HG02840 (cell line): Measurements from ENCODE around the gene MYO7B.

Experiments used
- ATAC-seq: cut with Tn5 transposase; IDR thresholded peaks from one replicate; pipeline ENCODE4 v1.9.1; 2021; ENCODE audit warnings: mild to moderate bottlenecking, moderate library complexity, moderate number of reproducible peaks; ENCODE audit not compliant: unreplicated experiment, low FRiP score

Gene MYO7B

DNA sequence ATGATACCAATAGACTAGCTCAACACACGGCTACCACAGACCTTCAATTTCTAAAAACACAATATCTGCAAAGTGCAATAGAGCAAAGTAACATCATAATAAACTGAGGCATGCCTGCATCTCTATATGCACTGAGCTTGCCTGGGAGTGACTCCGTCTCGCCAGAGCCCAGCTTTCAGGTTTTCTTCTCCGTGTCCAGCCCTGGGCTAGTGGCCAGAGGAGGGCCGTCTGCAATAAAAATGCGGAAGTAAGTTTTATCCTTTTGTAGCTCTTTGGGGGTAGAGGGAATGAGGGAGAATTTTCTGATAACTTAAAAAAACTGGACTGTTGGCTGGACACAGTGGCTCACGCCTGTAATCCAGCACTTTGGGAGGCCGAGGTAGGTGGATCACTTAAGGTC lies 69.5 kb downstream of the MYO7B start:
- ATAC-seq: no peak

GRCh38 chr2:127605691-127606263 lies 70.3 kb downstream of the MYO7B start:
- ATAC-seq: no peak

DNA sequence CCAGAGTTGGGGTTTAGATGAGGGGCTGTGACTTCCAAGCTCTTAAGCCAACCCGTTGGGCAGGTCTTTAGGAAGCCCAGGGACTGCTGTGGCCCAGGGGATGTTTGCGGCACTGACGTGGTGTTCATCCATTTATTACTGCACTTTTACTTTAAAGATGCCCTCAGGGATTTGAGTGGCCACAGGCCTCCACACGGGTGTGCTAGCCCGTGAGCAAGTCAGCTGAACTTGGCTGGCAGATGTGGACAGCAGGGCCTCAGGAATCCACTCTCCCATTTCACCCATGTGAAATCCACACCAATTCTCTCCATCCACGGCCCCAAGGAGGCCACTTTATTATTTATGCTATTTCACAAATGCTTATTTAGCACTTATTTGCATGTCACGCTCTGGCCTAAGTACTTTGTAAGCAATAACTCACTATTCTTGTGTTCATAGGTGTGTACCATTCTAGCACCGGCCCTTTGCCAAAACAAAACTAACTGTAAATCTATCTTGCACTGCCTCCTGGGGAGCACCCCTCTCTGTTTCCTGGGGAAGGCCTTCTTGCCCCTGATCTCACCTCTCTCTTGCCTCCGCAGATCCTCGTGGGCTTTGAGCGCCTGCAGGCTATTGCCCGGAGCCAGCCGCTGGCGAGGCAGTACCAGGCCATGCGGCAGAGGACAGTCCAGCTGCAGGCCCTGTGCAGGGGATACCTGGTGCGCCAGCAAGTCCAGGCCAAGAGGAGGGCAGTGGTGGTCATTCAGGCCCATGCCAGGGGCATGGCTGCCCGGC lies 71.3 kb downstream of the MYO7B start:
- no peak for ATAC-seq

- ATAC-seq: no peak
These were observed 72.0 kb downstream of the MYO7B start for GRCh38 chr2:127607399-127607908.

DNA sequence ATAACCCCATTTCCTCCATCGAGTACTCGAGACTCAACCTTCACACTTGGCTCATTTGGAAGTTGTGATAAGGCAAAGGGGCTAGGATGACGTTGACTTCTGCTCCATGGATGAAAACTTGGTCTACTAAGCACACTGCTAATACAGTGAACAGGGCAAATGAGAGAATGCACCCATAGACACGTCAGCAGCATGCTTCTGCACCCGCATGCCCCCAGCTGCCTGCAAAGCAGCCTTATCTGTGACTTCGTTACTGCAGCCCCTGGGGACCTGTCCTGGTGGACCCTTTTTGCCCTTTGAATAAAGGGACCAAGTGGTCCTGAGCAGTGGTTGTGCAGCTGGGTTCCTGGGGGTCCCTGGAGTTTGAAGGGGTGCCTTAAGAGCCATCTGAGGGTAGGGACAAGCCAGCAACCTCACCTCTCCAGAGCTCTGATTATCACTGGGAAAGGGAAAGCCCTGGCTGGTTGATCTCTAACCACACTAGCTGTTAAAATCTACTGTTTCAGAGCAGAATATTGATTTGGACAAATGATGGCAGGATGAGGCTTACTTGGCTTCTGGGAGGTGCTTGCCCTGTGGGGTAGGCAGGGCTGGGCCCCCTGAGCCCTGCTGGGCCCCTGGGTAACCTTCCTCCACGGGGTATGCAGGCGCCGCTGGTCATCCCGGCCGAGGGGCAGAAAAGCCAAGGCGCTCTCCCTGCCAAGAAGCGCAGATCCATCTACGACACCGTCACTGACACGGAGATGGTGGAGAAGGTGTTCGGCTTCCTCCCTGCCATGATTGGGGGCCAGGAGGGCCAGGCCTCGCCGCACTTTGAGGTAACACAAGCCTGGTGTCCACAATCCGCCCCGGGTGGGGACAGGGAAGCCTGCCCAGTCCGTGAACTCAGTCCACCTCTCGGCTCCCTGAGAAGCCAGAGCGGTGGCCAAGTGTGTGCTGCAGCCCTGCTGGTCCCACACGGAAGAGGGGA lies 72.9 kb downstream of the MYO7B start:
- ATAC-seq: no peak

- ATAC-seq: no peak
These were observed 73.7 kb downstream of the MYO7B start for GRCh38 chr2:127609031-127609751.

- ATAC-seq: no peak
These were observed 74.3 kb downstream of the MYO7B start for GRCh38 chr2:127609818-127610217.

DNA sequence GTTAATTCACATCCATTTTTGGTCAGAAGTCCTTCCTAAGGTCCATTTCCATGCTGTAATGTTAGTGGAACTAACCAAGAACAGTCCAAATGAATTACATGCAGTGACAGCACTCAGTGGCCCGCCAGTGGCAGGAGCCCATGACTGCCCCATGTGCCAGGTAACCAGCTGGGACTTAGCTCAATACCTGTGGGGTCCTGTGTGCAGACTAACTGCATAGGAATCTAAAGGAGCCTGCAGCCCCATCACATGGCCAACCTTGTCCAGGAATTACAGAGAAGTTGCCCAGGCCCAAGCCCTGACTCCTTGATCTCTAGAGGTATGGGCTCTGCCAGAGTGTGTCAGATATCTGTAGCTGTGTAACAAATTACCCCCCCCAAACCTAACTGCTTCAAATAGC lies 75.1 kb downstream of the MYO7B start:
- no peak for ATAC-seq

- ATAC-seq: no peak
These were observed 75.8 kb downstream of the MYO7B start for GRCh38 chr2:127611076-127611925.

DNA sequence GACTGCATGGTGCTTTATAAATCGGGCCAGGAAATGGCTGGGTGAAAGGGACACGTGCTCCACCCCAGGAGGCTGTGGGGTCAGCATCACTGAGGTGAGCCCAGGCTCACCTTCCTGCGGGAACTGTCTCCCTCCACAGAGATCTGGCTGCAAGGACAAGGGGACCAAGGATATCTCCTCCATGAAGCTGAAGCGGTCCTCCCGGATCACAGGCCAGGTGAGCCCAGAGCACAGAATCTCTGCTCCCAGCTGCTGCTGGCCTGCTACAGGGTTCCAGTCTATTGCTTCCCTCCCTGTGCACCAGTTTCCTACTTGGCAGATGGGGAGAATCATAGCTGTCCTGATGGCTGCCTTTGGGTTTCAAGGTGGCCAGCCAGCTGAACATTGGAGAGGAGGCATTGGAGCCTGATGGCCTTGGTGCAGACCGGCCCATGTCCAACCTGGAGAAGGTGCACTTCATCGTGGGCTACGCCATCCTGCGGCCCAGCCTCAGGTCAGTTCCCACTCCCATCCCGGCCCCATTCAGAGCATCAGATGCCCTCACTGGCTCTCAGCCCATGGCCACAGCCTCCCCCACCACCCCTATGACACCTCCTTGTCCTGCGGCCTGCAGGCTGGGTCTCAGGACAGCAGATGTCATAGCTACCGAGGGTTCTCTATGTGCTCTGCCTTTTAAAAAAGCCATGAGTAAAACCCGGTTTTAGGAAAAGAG lies 76.8 kb downstream of the MYO7B start:
- ATAC-seq: no peak

DNA sequence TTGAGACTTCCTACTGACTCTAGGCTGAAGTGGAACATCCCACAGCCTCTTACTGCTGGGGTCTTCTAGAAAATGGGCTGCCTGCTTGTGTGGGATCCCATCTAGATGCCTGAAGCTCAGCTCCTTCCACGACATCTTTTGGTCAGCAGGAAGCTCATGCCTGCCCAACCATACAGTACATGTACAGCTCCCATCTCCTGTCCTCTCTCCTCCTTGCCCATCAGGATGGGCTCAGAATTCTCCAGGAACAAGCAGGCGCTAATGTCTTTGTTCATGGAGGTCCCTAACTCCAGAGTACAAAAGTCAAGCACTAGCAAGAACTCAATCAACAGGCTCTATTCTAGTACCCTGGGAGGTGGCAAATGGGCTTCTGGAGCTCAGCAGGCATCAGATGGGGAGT lies 78.8 kb downstream of the MYO7B start:
- no peak for ATAC-seq

DNA sequence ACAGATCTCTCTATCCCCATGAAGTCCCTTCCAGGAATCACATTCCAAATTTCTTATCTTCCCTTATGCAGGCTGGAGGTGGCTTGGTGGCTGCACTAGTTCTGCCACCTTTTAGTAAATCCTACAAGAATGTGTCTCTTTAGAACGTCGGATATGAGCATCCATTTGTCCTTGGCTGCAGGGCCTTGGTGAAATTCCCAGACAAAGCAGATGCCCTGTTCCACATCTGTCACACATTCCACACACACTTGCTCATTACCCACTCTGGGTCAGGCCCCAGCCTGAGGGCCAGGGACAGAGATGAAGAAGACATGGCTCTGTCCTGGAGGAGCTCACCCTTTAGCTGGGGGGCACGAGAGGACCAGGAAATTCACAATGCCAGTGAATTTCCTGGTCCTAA lies 79.2 kb downstream of the MYO7B start:
- ATAC-seq: no peak

DNA sequence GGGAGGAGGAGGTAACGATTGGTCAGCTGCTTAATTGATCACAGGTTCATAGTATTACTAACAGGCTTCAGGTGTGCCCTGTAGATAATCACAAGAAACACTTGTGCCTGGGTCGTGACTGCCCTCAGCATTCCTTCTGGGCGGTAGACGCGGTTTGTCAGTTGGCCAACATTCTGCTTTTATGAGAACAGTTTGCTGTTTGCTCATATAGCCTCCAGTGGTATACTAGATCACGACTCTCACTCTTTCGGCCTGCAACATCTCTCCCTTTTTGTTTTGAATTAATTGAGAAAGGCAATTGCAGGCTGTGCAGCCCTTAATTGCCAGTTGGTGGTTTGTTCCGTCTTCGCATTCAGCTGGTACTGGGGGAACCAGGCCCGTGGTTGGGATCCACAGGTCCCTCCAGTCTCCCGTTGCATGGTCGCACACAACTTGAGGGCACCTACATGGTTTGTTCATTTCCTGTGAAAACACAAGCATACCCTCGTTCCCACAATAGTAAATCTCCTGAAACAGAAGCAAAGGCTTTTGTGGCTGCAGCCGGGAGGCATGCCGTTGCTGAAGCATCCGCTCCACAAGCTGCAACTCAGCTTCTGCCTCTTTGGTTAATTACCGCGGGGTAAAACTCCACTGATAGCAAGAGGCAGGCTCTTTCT lies 80.2 kb downstream of the MYO7B start:
- no peak for ATAC-seq

DNA sequence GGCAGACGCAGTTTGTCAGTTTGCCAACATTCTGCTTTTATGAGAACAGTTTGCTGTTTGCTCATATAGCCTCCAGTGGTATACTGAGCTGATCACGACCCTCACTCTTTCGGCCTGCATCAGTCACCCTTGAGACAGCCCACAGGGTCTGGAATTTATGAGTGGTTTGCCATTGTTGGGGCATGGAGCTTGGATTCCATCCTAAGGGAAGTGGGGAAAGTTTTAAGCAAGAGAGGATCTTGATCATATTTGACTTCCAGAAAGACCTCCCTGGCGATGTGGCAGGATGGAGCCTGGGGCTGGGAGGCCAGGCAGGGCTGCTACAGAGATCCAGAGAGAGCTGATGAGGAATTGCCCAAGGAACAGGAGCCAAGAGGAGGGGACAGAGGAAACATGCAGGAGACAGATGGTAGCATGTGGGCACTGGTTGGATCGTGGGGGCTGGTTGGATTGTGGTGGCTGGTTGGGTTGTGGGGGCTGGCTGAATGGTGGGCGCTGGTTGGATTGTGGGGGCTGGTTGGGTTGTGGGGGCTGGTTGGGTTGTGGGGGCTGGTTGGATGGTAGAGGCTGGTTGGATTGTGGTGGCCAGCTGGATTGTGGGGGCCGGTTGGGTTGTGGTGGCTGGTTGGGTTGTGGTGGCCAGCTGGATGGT lies 83.2 kb downstream of the MYO7B start:
- no peak for ATAC-seq

GRCh38 chr2:127619203-127619590 lies 83.7 kb downstream of the MYO7B start:
- no peak for ATAC-seq

DNA sequence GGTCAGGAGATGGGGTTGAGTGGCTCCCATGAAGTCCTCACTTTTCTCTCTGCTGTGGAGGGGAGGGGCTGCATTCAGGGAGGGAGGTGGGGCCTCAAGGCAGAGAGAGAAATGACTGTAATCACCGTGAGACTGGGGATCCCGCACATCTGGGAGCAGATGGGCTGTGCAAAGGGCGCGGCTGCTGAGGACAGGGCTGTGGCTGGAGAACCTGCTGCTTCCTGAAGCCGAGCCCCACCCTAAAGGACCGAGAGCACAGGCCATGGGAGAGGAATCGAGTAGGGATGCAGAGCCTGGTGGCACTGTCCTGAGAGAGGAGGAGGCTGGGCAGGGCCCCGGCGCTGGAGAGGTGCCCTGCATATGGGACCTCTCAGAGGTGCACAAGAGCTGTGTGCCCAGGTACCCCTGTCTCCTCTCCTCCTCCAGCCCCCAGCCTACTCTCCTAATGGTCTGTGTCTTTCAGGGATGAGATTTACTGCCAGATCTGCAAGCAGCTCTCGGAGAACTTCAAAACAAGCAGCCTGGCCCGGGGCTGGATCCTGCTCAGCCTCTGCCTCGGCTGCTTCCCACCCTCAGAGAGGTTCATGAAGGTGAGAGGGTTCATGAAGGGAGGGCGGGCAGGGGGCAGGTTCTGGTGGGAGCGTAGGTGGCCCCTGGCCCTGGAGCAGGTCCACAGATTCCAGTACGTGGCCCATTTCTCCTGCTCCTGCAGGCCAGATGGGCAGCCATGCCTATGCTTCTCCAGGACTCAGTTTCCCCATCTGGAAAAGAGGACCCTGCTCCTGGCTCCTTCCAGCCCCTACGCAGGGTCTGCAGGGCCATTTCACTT lies 84.6 kb downstream of the MYO7B start:
- no peak for ATAC-seq

DNA sequence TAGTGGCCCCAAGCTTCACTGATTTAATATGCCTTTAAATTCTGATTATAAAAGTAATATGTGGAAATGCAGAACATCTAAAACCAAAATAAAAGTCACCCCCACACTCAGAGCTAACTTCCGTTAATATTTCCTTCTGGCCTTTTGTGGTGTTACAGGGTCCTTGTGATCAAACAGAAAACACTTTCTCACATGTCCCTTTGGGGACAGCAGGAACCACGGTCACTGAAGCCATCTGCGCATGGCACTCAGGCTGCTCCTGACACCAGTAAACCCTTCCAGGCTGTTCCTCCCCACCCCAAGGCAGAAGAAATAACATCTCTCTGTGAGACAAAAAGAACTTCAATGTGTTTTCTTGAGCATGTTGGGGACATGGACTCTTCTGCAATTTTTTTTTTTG lies 85.4 kb downstream of the MYO7B start:
- no peak for ATAC-seq
